T-helper 1 cell treated with Interleukin-12 subunit alpha and Interleukin-12 subunit beta and Interleukin-4 antibody, amounts not matched to agents 30 ng/mL and 1 ng/mL, for 36 hours (primary cell): ENCODE results near the gene CSAG3. TPM values are rescaled to one million over a fixed set of nuclear protein-coding genes. Genes with fewer than 3 reads are reported as not detected.

Source experiments
- intact Hi-C: fragments of 100-400 bp; cut with micrococcal nuclease; formaldehyde crosslinking; loops from one replicate; pipeline ENCODE4 v1.15.1; 2024
- total RNA-seq: library from RNA; stranded (reverse); gene quantifications from 2 replicates; pipeline ENCODE4 v1.2.3, GENCODE V29; 2022

Gene CSAG3
- total RNA-seq, 1 donor from 2014 or later, result 7.4 TPM

DNA sequence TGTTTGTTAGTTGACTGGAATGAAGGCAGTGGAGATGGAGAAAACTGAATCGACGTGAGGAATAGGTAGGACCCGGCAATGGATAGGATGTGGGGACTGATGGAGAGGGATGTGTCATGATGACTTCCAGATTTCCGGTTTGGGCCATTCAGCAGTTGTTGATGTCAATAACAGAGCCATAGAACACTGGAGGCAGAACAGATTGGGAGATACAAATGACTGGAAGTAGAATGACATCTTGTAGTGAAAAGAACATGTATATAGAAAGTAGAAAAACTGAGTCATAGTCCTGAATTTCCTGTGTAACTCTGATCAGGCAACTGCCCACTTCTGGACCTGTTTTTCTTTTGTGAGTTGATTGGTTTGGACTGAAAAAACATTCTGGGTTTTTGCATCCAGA is 47.0 kb downstream of the CSAG3 start:
- intact Hi-C loops, result no loop called here

Other genes starting within 250 kb of the CSAG3 start
- gene GABRQ, start 121.3 kb upstream of the CSAG3 start, total RNA-seq, result 0.05 and 0.07 TPM in 2 replicates
- gene MAGEA3, start 60.4 kb upstream of the CSAG3 start, total RNA-seq, result not detected in 2 replicates
- not detected in 2 replicates for gene CSAG2, start 49.9 kb upstream of the CSAG3 start, total RNA-seq
- gene MAGEA2B, start 44.6 kb upstream of the CSAG3 start, total RNA-seq, result not detected in 2 replicates
- not detected in 2 replicates for gene CSAG1, start 25.5 kb upstream of the CSAG3 start, total RNA-seq
- gene MAGEA12, start 25.5 kb upstream of the CSAG3 start, total RNA-seq, result not detected in 2 replicates
- gene MAGEA2, start 5.4 kb upstream of the CSAG3 start, total RNA-seq, result not detected in 2 replicates
- gene MAGEA6, start 10.5 kb downstream of the CSAG3 start, total RNA-seq, result not detected in 2 replicates
- 9.0 and 10.0 TPM in 2 replicates for gene CETN2, start 71.5 kb downstream of the CSAG3 start, total RNA-seq
- 16.3 TPM in 2 replicates for gene NSDHL, start 71.8 kb downstream of the CSAG3 start, total RNA-seq
- gene ZNF185, start 138.8 kb downstream of the CSAG3 start, total RNA-seq, result 1.0 and 1.1 TPM in 2 replicates
- 0.34 and 0.37 TPM in 2 replicates for gene PNMA5, start 234.9 kb downstream of the CSAG3 start, total RNA-seq